ENCODE measurements around the gene FERMT2.
A peak's percentile ranks its signal among the peaks of the same experiment; 100 is the strongest.

FERMT2 gene

GRCh38 chr14:52935833-52936232 lies 15.0 kb downstream of the FERMT2 start:
- in situ Hi-C loops (cut with HindIII; ENCODE audit: low sequenced_read_pairs), result no loop called here
- DNase-seq (ENCODE audit: low read depth, low spot score), result no peak
- no peak for TF ChIP-seq CTCF (IDR thresholded peaks at IDR 0.05; ENCODE audit: low read depth, low read length)
- no peak overlapping the region for H3K4me3 ChIP-seq (ENCODE audit: low read depth, low read length)

GRCh38 chr14:52934762-52935161 lies 16.1 kb downstream of the FERMT2 start:
- no peak for DNase-seq (ENCODE audit: low read depth, low spot score)
- TF ChIP-seq CTCF (IDR thresholded peaks at IDR 0.05; ENCODE audit: low read depth, low read length), result no peak
- in situ Hi-C loops (cut with HindIII; ENCODE audit: low sequenced_read_pairs), result no loop called here
- no peak overlapping the region for H3K4me3 ChIP-seq (ENCODE audit: low read depth, low read length)

- TF ChIP-seq CTCF (IDR thresholded peaks at IDR 0.05; ENCODE audit: low read depth, low read length), result no peak
- no peak overlapping the region for H3K4me3 ChIP-seq (ENCODE audit: low read depth, low read length)
- no peak for DNase-seq (ENCODE audit: low read depth, low spot score)
- in situ Hi-C loops (cut with HindIII; ENCODE audit: low sequenced_read_pairs), result no loop called here
Observed at GRCh38 chr14:52929192-52929807, 21.6 kb downstream of the FERMT2 start.

- no peak overlapping the region for H3K4me3 ChIP-seq (ENCODE audit: low read depth, low read length)
- peak; percentile 53 for DNase-seq (ENCODE audit: low read depth, low spot score)
- in situ Hi-C loops (cut with HindIII; ENCODE audit: low sequenced_read_pairs), result no loop called here
- no peak for TF ChIP-seq CTCF (IDR thresholded peaks at IDR 0.05; ENCODE audit: low read depth, low read length)
Observed at GRCh38 chr14:52926953-52927352, 23.9 kb downstream of the FERMT2 start.

GRCh38 chr14:52923902-52924575 lies 26.8 kb downstream of the FERMT2 start:
- DNase-seq (ENCODE audit: low read depth, low spot score), result no peak
- in situ Hi-C loops (cut with HindIII; ENCODE audit: low sequenced_read_pairs), result no loop called here
- no peak overlapping the region for H3K4me3 ChIP-seq (ENCODE audit: low read depth, low read length)
- TF ChIP-seq CTCF (IDR thresholded peaks at IDR 0.05; ENCODE audit: low read depth, low read length), result no peak

GRCh38 chr14:52922656-52923055 lies 28.2 kb downstream of the FERMT2 start:
- no peak for TF ChIP-seq CTCF (IDR thresholded peaks at IDR 0.05; ENCODE audit: low read depth, low read length)
- in situ Hi-C loops (cut with HindIII; ENCODE audit: low sequenced_read_pairs), result no loop called here
- DNase-seq (ENCODE audit: low read depth, low spot score), result peak; percentile 64
- H3K4me3 ChIP-seq (ENCODE audit: low read depth, low read length), result no peak overlapping the region
